Upper lobe of left lung (tissue), 6 donors: Measurements from ENCODE around the gene ABCF1. TPM values are rescaled to one million over a fixed set of nuclear protein-coding genes. Genes with fewer than 3 reads are reported as not detected.

Experiments
- ATAC-seq, 2 donors: fragments of 200-7000 bp; cut with Tn5 transposase; one replicate each; pipeline ENCODE4 v1.9.1; 2022; ENCODE audit warnings: mild to moderate bottlenecking in 2 of 2, moderate library complexity in 2 of 2; ENCODE audit not compliant: low FRiP score in 2 of 2
- DNase-seq, 2 donors: peaks; one replicate each; pipeline ENCODE4 v3.0.0-alpha.2; 2019 to 2020
- H3K27ac ChIP-seq, 4 donors: fragments of 200-600 bp; sonication (generic); one replicate each; pipeline ENCODE4 v1.5.1; 2016 to 2019
- H3K27me3 ChIP-seq, 4 donors: fragments of 200-600 bp; sonication (generic); one replicate each; pipeline ENCODE4 v1.5.1; 2017 to 2019
- H3K36me3 ChIP-seq, 4 donors: fragments of 200-600 bp; sonication (generic); one replicate each; pipeline ENCODE4 v1.5.1; 2016 to 2019
- H3K4me1 ChIP-seq, 4 donors: fragments of 200-600 bp; sonication (generic); one replicate each; pipeline ENCODE4 v1.5.1; 2018 to 2019
- H3K4me3 ChIP-seq, 4 donors: fragments of 200-600 bp; sonication (generic); one replicate each; pipeline ENCODE4 v1.5.1; 2017 to 2019; ENCODE audit warnings: mild to moderate bottlenecking in 2 of 4, moderate library complexity in 1 of 4
- H3K9me3 ChIP-seq, 4 donors: fragments of 200-600 bp; sonication (generic); one replicate each; pipeline ENCODE4 v1.5.1; 2018 to 2019
- EP300 ChIP-seq, 4 donors: sonication (generic); formaldehyde crosslinking; IDR thresholded peaks; one replicate each; pipeline ENCODE4 v1.5.1; 2017; ENCODE audit warnings: antibody characterized with exemption in 4 of 4, control low read depth in 2 of 4
- POLR2A ChIP-seq, 4 donors: fragments of 450-650 bp; IDR thresholded peaks; one replicate each; pipeline ENCODE4 v1.5.1; 2016 to 2017; ENCODE audit warnings: antibody characterized with exemption in 4 of 4, mild to moderate bottlenecking in 2 of 4
- POLR2AphosphoS5 ChIP-seq, 2 donors: sonication (generic); formaldehyde crosslinking; IDR thresholded peaks; one replicate each; pipeline ENCODE4 v1.5.1; 2017; ENCODE audit warnings: antibody characterized with exemption in 2 of 2
- WGBS, 2 donors: methylation state at CpG; one replicate each; pipeline ENCODE4 v1.1.5; 2017 to 2018; 5-methylcytosine and 5-hydroxymethylcytosine counted together
- total RNA-seq, 6 donors: library from RNA; depleted of rRNA in 4 of 6; stranded (reverse); fragments of >200 nt in 4 of 6; gene quantifications; one replicate each; pipeline versions ENCODE4 v1.1.0 to v1.2.1, GENCODE V29; 2016 to 2021
- TF ChIP-seq, protein P1 (sequence below), 6 experiments: fragments of 450-650 bp in 4 of 6; fragments of 200-600 bp in 2 of 6; sonication (generic) in 2 of 6; IDR thresholded peaks; one replicate each; pipeline ENCODE4 v1.5.1; 2016 to 2019; ENCODE audit warnings: antibody characterized with exemption in 6 of 6
- donor health status: DM: no; HTN: no; CAD: no; lungs with moderate emphysema.
- donor health status: DM: no; HTN: yes; CAD: no; lungs with severe emphysema.

The ABCF1 gene
- total RNA-seq, 6 donors from 2014 or later = 41.2 to 57.6 (median 52.9) TPM

DNA sequence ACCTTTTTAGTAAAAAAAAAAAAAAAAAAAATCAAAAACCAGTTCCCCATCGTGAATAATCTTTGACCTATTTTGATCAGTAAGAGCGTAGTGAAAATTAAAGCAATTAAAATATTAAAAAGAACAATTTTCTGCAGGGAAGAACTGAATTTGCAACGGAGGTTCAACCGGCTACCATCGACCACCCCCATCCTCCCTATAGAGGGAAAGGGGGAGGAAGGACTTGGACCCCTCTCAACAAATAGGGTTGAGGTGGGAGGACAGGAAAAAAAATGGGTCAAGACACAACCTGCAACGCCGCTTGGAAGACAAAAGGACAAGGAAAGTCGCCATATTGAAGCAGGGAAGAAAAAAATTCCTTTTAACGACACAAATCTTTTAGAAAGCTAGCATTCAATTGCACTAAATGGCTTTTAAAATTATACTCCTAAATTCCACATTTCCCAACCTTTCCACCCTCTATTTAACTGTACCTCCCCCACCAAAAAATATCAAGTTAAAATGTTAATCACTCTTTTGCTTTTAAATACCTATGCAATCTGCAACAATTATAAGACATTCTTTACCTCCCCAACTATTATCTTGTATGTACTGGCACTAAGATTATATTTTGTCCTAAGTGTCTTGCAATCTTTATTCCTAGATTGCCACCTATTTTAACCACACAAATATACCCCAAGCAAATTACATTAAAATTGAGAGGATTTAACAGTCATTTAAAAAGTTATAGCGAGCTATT lies 44.1 kb downstream of the ABCF1 start:
- DNase-seq = no peak
- H3K27me3 ChIP-seq = no peaks in the 10 kb centered on the region
- TF ChIP-seq POLR2A (IDR thresholded peaks at IDR 0.05) = no peak
- no peak for TF ChIP-seq EP300 (IDR thresholded peaks at IDR 0.05)
- TF ChIP-seq POLR2AphosphoS5 (IDR thresholded peaks at IDR 0.05) = no peak
- TF ChIP-seq, protein P1, sequence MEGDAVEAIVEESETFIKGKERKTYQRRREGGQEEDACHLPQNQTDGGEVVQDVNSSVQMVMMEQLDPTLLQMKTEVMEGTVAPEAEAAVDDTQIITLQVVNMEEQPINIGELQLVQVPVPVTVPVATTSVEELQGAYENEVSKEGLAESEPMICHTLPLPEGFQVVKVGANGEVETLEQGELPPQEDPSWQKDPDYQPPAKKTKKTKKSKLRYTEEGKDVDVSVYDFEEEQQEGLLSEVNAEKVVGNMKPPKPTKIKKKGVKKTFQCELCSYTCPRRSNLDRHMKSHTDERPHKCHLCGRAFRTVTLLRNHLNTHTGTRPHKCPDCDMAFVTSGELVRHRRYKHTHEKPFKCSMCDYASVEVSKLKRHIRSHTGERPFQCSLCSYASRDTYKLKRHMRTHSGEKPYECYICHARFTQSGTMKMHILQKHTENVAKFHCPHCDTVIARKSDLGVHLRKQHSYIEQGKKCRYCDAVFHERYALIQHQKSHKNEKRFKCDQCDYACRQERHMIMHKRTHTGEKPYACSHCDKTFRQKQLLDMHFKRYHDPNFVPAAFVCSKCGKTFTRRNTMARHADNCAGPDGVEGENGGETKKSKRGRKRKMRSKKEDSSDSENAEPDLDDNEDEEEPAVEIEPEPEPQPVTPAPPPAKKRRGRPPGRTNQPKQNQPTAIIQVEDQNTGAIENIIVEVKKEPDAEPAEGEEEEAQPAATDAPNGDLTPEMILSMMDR (IDR thresholded peaks at IDR 0.05) = no peak
- ATAC-seq = peak in 1 of 2 donors; percentile 25
- 0 to 1% methylated on average over 10 of the region's 10 CpGs for WGBS, 2 donors
- H3K4me3 ChIP-seq = peak overlapping the region; percentile 67 to 87 (median 75)
- H3K36me3 ChIP-seq = peaks cover 8 to 34% (median 13%) of the 10 kb centered on the region in 4 donors
- peaks cover 43 to 56% (median 47%) of the 10 kb centered on the region in 4 donors for H3K4me1 ChIP-seq
- H3K27ac ChIP-seq = peak overlapping the region; percentile 95 to 98 (median 96)
- H3K9me3 ChIP-seq = no peaks in the 10 kb centered on the region

DNA sequence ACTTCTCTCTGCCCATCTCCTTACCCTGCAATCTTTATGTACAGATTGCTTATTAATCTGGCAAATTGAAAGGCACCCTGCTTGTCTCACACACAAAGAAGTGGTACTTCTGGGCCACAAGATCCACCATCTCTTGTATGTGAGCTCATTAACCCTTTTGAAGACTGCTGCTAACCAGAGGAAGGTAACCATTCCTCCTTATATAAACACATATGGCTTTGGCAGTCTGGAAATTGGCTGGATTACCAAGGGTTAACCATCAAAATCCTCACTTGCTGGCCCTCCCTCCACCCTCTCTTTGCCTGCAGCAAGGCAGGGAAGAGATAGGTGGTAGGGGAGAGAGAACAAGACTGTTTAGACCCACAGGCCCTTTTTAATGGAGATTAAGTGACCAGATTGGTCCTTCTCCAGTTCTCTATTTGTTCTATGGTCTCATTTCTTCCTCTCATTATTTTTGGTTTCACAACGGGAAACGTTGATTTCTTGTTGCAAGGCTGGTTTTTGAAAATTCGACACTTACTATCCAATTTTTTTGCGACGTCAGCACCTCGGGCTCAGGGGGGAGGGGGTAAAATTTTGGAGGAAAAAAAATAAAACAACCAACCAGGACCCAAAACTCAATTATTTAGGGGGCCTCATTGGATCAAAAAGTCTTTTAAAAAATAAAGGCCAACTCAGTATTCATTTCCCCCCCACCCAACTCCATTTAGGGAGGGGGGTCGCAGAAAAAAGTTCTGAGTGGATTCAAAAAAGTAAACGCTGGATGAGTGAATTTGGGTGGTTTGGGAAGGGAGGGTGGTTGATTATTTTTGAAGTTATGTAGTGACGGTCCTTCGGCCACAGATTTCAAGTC lies 44.9 kb downstream of the ABCF1 start:
- WGBS, 2 donors = 0 to 1% methylated on average over 10 of the region's 10 CpGs
- TF ChIP-seq POLR2A (IDR thresholded peaks at IDR 0.05) = peak in 3 of 4 donors; percentile 7 to 32 (median 18)
- no peak for TF ChIP-seq POLR2AphosphoS5 (IDR thresholded peaks at IDR 0.05)
- no peak for TF ChIP-seq EP300 (IDR thresholded peaks at IDR 0.05)
- TF ChIP-seq, protein P1 (IDR thresholded peaks at IDR 0.05) = no peak
- H3K9me3 ChIP-seq = no peaks in the 10 kb centered on the region
- DNase-seq (no peak), ATAC-seq (no peak)
- no peaks in the 10 kb centered on the region for H3K27me3 ChIP-seq
- peak overlapping the region; percentile 67 to 87 (median 75) for H3K4me3 ChIP-seq
- H3K27ac ChIP-seq = peak overlapping the region; percentile 95 to 98 (median 96)
- H3K36me3 ChIP-seq = peaks cover 12 to 40% (median 21%) of the 10 kb centered on the region in 4 donors
- peaks cover 43 to 52% (median 44%) of the 10 kb centered on the region in 4 donors for H3K4me1 ChIP-seq

DNA sequence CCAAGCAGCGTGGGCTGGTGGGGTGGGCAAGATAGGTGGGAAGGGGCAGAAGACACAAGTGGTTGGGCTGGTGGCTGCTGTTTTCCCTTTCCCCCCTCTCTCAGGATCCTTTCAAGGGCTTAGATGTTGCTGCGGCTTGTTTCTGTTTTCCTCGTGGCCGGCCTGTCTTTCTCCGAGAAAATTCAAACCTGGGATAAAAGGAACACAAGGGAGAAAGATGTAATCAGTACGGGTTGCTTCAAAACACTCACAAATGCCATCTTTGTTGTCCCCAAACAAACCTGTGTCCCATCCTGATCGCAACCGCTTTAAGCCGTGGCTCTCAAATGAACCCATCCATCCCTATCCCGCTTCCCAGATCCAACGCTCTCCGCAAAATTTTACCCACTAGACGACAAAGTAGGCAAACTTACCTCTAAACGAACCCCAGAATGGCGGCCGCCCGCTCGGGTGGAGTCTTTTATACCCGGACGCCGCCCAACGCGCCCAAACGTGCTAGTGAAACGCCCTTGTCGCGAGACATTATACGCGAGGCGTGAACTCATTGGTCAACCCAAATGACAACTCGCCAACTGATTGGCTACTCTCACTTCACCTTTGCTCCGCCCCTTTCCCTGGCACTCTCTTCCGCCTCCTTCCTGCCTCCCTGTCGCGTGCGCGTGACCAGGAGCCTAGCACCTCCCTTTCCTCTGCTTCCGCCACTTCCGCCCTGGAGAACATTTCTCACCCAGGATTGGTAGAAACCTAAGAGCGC lies 45.7 kb downstream of the ABCF1 start, which contains the start of gene PPP1R10:
PPP1R10 (minus strand) TSS at position 433 of the 754 bp plus-strand sequence. CDS start 7,299 bp downstream, outside the sequence.
- peak in 1 of 4 donors; percentile 73 for TF ChIP-seq EP300 (IDR thresholded peaks at IDR 0.05)
- TF ChIP-seq, protein P1 (IDR thresholded peaks at IDR 0.05) = no peak
- peak; percentile 99 to 100 for TF ChIP-seq POLR2AphosphoS5 (IDR thresholded peaks at IDR 0.05)
- peak; percentile 97 to 100 (median 99) for TF ChIP-seq POLR2A (IDR thresholded peaks at IDR 0.05)
- Histone ChIP-seq H3K27ac (peak within 1 kb of the TSS; percentile 95 to 98 (median 96)), H3K4me3 (peak within 1 kb of the TSS; percentile 67 to 87 (median 78)), H3K4me1 (peaks cover 37 to 45% (median 38%) of the 10 kb centered on the region in 4 donors), H3K9me3 (no peaks in the 10 kb centered on the region), H3K27me3 (no peaks in the 10 kb centered on the region), H3K36me3 (peaks cover 12 to 48% (median 27%) of the 10 kb centered on the region in 4 donors)
- peak; percentile 94 to 97 for ATAC-seq
- DNase-seq = peak; percentile 96 to 99
- 0% methylated on average over 40 of the region's 40 CpGs for WGBS, 2 donors

- Histone ChIP-seq H3K27me3 (no peaks in the 10 kb centered on the region), H3K27ac (peak within 1 kb of the TSS; percentile 95 to 98 (median 96)), H3K4me1 (peaks cover 30 to 38% (median 31%) of the 10 kb centered on the region in 4 donors), H3K4me3 (peak within 1 kb of the TSS; percentile 67 to 87 (median 78)), H3K36me3 (peaks cover 18 to 55% (median 31%) of the 10 kb centered on the region in 4 donors), H3K9me3 (no peaks in the 10 kb centered on the region)
- DNase-seq = peak; percentile 94 to 99
- peak; percentile 94 to 97 for ATAC-seq
- TF ChIP-seq, protein P1 (IDR thresholded peaks at IDR 0.05) = peak in 2 of 6 experiments; percentile 7 to 15
- TF ChIP-seq EP300 (IDR thresholded peaks at IDR 0.05) (peak in 1 of 4 donors; percentile 50), POLR2A (IDR thresholded peaks at IDR 0.05) (peak in 3 of 4 donors; percentile 57 to 82 (median 61)), POLR2AphosphoS5 (IDR thresholded peaks at IDR 0.05) (peak; percentile 94)
- 0 to 1% methylated on average over 34 of the region's 34 CpGs for WGBS, 2 donors
These were observed 46.5 kb downstream of the ABCF1 start, which contains the start of gene MRPS18B for GRCh38 chr6:30617565-30618269. Gene MRPS18B (plus strand): TSS chr6:30617840. CDS start chr6:30617866, 26 bp downstream.
